Measurements from ENCODE around the gene TMTC1.

GRCh38 chr12:29698756-29699155 lies 85.0 kb downstream of the TMTC1 start:
- TF ChIP-seq CTCF (IDR thresholded peaks at IDR 0.05): no peak
- no peak for TF ChIP-seq EZH2 (IDR thresholded peaks at IDR 0.05)
- no peak for TF ChIP-seq EZH2phosphoT487 (IDR thresholded peaks at IDR 0.05)
